Measurements from ENCODE around the gene RAPH1.

RAPH1 gene, protein sequence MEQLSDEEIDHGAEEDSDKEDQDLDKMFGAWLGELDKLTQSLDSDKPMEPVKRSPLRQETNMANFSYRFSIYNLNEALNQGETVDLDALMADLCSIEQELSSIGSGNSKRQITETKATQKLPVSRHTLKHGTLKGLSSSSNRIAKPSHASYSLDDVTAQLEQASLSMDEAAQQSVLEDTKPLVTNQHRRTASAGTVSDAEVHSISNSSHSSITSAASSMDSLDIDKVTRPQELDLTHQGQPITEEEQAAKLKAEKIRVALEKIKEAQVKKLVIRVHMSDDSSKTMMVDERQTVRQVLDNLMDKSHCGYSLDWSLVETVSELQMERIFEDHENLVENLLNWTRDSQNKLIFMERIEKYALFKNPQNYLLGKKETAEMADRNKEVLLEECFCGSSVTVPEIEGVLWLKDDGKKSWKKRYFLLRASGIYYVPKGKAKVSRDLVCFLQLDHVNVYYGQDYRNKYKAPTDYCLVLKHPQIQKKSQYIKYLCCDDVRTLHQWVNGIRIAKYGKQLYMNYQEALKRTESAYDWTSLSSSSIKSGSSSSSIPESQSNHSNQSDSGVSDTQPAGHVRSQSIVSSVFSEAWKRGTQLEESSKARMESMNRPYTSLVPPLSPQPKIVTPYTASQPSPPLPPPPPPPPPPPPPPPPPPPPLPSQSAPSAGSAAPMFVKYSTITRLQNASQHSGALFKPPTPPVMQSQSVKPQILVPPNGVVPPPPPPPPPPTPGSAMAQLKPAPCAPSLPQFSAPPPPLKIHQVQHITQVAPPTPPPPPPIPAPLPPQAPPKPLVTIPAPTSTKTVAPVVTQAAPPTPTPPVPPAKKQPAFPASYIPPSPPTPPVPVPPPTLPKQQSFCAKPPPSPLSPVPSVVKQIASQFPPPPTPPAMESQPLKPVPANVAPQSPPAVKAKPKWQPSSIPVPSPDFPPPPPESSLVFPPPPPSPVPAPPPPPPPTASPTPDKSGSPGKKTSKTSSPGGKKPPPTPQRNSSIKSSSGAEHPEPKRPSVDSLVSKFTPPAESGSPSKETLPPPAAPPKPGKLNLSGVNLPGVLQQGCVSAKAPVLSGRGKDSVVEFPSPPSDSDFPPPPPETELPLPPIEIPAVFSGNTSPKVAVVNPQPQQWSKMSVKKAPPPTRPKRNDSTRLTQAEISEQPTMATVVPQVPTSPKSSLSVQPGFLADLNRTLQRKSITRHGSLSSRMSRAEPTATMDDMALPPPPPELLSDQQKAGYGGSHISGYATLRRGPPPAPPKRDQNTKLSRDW

GRCh38 chr2:203535078-203535783, at the start of gene RAPH1:
Gene RAPH1 (minus strand): TSS chr2:203535301. CDS start chr2:203495353, 39,948 bp downstream.
- DNase-seq: peak; percentile 53 to 64

DNA sequence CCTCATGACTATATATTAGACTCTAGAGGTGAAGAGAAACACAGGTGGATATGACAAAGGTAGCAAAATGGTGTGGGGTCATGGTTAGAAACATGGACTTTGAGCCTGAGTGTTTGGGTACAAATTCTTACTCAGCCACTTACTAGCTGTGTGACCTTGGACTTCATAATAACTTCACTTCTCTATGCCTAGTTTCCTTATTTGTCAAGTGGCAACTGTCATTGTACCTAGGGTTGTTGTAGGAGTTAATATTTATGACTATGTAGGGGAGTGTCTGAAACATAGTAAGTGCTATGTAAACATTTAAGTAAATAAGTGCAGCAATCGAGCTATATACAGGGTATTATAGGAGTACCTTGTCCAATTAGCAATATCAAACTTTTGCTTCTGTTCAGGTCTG, 49.7 kb upstream of the RAPH1 start:
- DNase-seq: no peak

- no peak for DNase-seq
Observed at GRCh38 chr2:203583701-203584100, 48.6 kb upstream of the RAPH1 start.

- no peak for DNase-seq
Observed at GRCh38 chr2:203583084-203583695, 48.1 kb upstream of the RAPH1 start.

GRCh38 chr2:203582468-203582867, 47.4 kb upstream of the RAPH1 start:
- no peak for DNase-seq

DNA sequence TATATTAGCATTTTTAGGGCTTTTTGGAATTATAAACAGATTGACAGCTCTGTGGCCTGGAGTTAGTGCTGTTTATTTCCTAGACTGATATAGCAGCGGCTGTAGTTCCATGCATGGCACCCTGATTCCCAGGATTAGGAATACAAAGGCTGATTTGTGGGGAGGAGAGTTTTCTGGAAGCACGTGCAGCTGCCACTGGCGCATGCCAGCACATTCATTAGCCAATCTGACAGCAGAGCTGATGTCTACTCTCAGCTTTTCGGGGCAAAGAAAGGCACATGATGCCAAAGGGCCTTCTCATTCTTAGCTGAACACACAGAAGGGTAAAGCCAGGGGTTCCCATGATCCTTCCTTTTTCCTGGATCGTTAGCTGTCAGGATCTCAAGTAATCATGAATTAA, 45.7 kb upstream of the RAPH1 start:
- DNase-seq: no peak

DNA sequence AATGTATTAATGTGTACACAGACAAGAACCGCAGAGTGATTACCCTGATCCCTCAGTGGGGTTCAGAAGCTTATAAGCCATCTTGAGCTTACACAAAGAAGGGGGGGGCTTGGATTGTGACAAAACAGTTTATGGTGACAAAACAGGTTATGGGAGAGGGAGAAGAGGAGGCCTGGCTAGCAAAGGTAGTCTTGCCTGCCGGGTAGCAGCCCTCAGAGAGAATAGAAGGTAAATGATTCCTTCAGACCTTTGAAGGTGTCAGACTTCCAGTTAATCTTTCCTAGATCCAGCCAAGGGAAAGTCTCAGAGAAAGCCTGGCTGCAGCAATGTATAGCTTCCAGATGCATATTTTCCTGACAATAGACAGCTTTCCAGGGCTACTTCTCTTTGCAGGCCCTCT, 44.6 kb upstream of the RAPH1 start:
- no peak for DNase-seq

GRCh38 chr2:203578759-203579643, 43.9 kb upstream of the RAPH1 start:
- no peak for DNase-seq

DNA sequence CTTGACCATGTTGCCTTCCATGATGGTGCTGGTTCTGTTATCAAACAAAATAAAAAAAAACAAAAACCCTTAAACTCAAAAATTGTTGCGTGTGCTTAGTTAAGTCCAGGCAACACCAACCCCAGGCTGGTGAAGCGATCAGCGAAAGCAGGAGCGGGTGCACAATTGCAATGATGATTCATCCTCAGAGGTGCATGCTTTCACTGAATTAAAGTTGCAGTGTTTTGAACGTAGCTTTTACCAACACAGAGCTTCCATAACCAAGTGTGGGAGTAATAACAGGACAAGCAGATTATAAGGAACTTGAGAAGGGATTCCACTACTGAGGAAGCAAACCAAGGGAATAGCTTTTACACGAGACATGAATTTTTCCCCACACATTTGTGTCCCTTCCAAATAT, 39.7 kb upstream of the RAPH1 start:
- DNase-seq: no peak

- DNase-seq: no peak
Observed at GRCh38 chr2:203572316-203572715, 37.2 kb upstream of the RAPH1 start.

DNA sequence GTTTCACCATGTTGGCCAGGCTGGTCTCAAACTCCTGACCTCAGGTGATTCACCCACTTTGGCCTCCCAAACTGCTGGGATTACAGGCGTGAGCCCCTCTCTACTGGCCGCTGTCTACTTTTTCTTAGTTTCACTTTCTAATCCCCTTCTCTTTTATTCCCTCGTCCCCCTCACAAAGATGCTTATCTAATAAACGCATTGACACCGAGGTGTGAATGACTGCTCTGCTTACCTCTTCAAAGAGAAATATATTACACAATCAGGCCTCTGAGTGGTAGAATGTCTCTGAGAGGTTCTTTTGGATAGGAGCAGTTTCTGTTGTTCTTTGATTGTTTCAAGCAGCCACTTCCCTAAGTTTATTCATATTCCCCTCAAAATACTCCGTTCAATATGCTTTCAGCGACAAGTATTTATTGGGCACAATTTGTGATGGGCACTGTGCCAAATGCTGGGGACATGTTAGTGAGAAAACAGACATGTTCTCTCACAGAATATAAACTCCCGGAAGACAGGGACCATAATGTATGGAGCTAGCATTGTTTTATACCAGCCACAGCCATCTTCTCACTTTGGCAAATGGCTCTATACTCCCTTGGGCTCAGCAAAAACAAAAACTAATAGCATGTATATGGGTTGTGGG, 34.7 kb upstream of the RAPH1 start:
- DNase-seq: no peak

GRCh38 chr2:203567691-203568090, 32.6 kb upstream of the RAPH1 start:
- DNase-seq: no peak

DNA sequence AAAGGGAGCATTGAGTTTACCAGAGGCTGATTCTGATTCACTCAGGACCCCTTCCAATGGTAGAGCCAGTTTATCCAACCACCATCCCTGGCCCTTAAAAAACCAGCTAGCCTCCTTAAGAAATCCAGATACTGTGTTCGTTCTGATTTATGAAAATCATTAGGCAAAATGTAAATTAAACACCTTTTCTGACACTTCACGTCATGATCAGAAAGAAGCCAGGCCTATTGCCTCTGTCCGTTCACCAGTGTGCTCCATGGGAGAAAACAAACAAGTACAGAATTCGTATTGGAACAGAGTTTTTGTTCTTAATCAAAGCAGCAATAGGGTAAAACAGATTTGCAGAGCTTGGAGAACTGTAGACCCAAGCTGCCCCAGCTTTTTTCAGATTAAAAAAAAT, 31.1 kb upstream of the RAPH1 start:
- no peak for DNase-seq

GRCh38 chr2:203565076-203565475, 30.0 kb upstream of the RAPH1 start:
- no peak for DNase-seq

GRCh38 chr2:203562268-203562667, 27.2 kb upstream of the RAPH1 start:
- DNase-seq: no peak

DNA sequence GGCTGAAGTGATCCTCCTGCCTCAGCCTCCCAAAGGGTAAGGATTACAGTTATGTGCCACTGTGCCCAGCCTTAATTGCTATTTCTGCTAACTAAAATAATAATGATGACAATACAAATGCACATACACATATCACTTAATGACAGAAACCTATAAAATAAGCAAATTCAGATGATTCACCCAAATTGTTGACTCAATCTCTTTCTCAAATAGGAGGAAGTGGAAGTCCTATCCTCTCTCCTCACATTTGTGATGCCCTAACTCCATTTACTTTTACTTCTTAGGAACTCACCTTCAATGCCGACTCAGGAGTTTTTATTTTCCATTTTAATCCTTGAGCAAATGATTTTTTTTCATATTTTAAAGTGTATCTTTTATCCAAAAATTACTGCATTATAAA, 24.5 kb upstream of the RAPH1 start:
- no peak for DNase-seq

- DNase-seq: no peak
Observed at GRCh38 chr2:203553784-203554183, 18.7 kb upstream of the RAPH1 start.

DNA sequence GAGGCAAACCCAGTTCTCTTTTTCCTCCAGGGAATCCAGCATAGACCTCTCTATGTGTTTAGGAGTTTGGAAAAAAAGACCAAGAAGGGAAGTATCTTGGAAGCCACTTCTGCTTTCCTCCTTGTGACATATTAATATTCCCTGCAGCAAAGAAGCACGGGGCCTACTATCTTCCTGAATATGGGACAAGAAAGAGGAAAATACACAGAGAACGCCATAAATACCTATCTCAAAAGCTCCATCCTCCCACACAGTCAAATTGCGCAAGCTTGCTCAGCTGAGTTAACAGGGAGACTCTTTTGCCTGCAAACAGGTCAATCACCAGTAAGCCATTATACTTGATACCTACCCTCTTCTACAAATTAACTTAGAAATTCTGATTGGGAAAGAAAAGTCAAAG, 16.7 kb upstream of the RAPH1 start:
- DNase-seq: no peak

- DNase-seq: no peak
Observed at GRCh38 chr2:203550266-203550665, 15.2 kb upstream of the RAPH1 start.

DNA sequence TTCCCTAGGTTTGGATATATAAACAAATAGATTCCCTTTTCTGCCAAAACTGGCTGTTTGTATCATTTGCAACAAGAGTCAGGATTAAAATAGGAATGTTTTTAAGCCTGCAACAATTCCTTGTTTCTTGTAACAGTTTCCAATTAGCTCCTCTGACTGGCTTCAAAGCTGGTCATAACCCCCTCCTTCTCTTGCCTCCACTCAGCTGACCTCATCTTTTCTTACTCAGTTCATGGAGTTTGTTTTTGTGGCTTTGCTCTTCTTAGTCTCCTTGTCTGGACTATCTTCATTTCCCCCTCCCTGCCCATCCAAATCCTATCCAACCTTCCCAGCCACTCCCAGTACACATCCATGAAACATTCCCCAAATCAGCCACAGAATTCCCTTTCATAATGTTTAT, 14.3 kb upstream of the RAPH1 start:
- no peak for DNase-seq

DNA sequence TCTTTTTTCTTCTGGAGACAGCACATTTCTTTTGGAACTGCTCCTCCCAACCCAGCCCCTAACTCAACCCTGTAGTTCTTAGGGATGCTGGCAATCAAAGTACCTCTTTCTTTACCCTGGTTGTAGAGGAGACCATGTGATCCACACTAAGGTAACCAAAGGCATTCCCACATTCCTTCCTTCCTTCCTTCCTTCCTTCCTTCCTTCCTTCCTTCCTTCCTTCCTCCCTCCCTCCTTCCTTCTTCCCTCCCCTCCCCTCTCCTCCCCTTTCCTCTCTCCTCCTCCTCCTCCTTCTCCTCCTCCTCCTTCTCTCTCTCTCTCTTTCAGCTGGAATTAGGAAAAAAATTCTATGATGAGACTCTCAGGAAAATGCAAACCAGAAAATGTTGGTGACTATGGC, 13.8 kb upstream of the RAPH1 start:
- DNase-seq: no peak
